NCI-H1436 (cell line): Measurements from ENCODE around the gene MYO7B.
A peak's percentile ranks its signal among the peaks of the same experiment; 100 is the strongest.

ENCODE experiments used
- DNase-seq: peaks from one replicate; lab custom pipeline; 2025; lab: John Stamatoyannopoulos, UW

Gene MYO7B

GRCh38 chr2:127589841-127590240, 54.4 kb downstream of the MYO7B start:
- no peak for DNase-seq

GRCh38 chr2:127590386-127591190, 55.1 kb downstream of the MYO7B start:
- DNase-seq, result no peak

GRCh38 chr2:127591221-127591923, 55.9 kb downstream of the MYO7B start:
- peak; percentile 39 for DNase-seq

GRCh38 chr2:127592761-127593227, 57.3 kb downstream of the MYO7B start:
- DNase-seq, result no peak

GRCh38 chr2:127593228-127594115, 58.0 kb downstream of the MYO7B start:
- DNase-seq, result no peak

- no peak for DNase-seq
Measured at GRCh38 chr2:127594116-127594591, 58.7 kb downstream of the MYO7B start.

- no peak for DNase-seq
Measured at GRCh38 chr2:127596311-127597045, 61.0 kb downstream of the MYO7B start.

- DNase-seq, result no peak
Measured at GRCh38 chr2:127597046-127597983, 61.8 kb downstream of the MYO7B start.

GRCh38 chr2:127597984-127598380, 62.5 kb downstream of the MYO7B start:
- no peak for DNase-seq

GRCh38 chr2:127598711-127599110, 63.2 kb downstream of the MYO7B start:
- DNase-seq, result no peak

GRCh38 chr2:127599211-127599610, 63.7 kb downstream of the MYO7B start:
- no peak for DNase-seq

- no peak for DNase-seq
Measured at GRCh38 chr2:127604986-127605385, 69.5 kb downstream of the MYO7B start.

- DNase-seq, result no peak
Measured at GRCh38 chr2:127605691-127606263, 70.3 kb downstream of the MYO7B start.

- no peak for DNase-seq
Measured at GRCh38 chr2:127606625-127607398, 71.3 kb downstream of the MYO7B start.

GRCh38 chr2:127607399-127607908, 72.0 kb downstream of the MYO7B start:
- no peak for DNase-seq

- DNase-seq, result no peak
Measured at GRCh38 chr2:127608061-127609030, 72.9 kb downstream of the MYO7B start.

- DNase-seq, result no peak
Measured at GRCh38 chr2:127609031-127609751, 73.7 kb downstream of the MYO7B start.
